ENCODE measurements around the gene LYVE1. TPM values are rescaled to one million over a fixed set of nuclear protein-coding genes. Genes with fewer than 3 reads are reported as not detected.

LYVE1 gene
- polyA plus RNA-seq, 1 of the 3 experiments (the other 2 are of a cell fraction) = not detected

DNA sequence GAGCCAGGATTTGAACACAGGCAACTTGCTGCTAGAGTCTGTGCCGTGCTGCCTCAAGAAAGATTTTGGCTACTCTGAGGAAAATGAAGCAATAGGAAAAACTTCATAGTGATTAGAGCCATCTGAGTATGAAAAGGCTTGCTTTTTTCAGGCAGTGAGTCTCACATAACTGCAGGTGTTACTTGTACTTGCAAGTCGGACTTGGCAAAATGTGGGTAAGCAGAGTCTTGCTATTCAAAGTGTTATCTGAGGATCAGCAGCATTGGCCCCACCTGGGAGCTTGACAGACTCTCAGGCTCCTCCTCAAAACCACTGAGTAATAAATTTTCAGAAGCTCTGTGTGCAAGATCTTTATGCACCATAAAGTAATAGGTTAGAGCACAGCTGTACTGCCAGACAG, 45.5 kb downstream of the LYVE1 start:
- H3K27ac ChIP-seq (ENCODE audit: low read depth in 2 of 2, low read length in 1 of 2) = no peak overlapping the region
- no peaks in the 10 kb centered on the region for H3K9me2 ChIP-seq
- CTCF ChIA-PET = interaction anchor here (1.0 to 1.3 kb wide), 3 partner anchors 18 to 212 kb away, joined by 3 to 5 read pairs (median 4); partner anchors contain the start of gene RNF141
- H3K4me1 ChIP-seq (ENCODE audit: control insufficient read depth in 1 of 2, insufficient read depth in 2 of 2, low read depth in 1 of 2, low read length in 1 of 2) = peaks cover 0 to 5% of the 10 kb centered on the region in 2 experiments; a peak in 1 of 4 replicates
- no peak overlapping the region for H3K4me2 ChIP-seq
- TF ChIP-seq NRF1 (IDR thresholded peaks at IDR 0.05; ENCODE audit: low read depth, low read length) (no peak), EP300 (IDR thresholded peaks at IDR 0.05; ENCODE audit: borderline replicate concordance in 1 of 2, low read depth in 1 of 2, low read length in 1 of 2) (no peak), NFIC (IDR thresholded peaks at IDR 0.05; ENCODE audit: borderline replicate concordance) (no peak), SIN3A (IDR thresholded peaks at IDR 0.05; ENCODE audit: borderline replicate concordance, low read depth, low read length) (no peak), TAF1 (IDR thresholded peaks at IDR 0.05; ENCODE audit: borderline replicate concordance, low read depth, low read length) (no peak), TEAD4 (IDR thresholded peaks at IDR 0.05; ENCODE audit: borderline replicate concordance, insufficient read depth) (no peak), SMC3 (IDR thresholded peaks at IDR 0.05; ENCODE audit: low read depth, low read length) (no peak), MXI1 (IDR thresholded peaks at IDR 0.05; ENCODE audit: low read depth, low read length) (no peak), RFX5 (IDR thresholded peaks at IDR 0.05; ENCODE audit: low read length) (no peak), REST (IDR thresholded peaks at IDR 0.05; ENCODE audit: low read depth, low read length) (no peak), USF1 (IDR thresholded peaks at IDR 0.05; ENCODE audit: borderline replicate concordance, low read depth) (no peak), FOSL2 (IDR thresholded peaks at IDR 0.05; ENCODE audit: borderline replicate concordance, low read depth) (no peak), RXRA (IDR thresholded peaks at IDR 0.05; ENCODE audit: borderline replicate concordance, low read depth) (no peak), GABPA (IDR thresholded peaks at IDR 0.05; ENCODE audit: low read depth) (no peak), MAX (IDR thresholded peaks at IDR 0.05; ENCODE audit: low read depth) (no peak)
- TF ChIP-seq, protein P1, sequence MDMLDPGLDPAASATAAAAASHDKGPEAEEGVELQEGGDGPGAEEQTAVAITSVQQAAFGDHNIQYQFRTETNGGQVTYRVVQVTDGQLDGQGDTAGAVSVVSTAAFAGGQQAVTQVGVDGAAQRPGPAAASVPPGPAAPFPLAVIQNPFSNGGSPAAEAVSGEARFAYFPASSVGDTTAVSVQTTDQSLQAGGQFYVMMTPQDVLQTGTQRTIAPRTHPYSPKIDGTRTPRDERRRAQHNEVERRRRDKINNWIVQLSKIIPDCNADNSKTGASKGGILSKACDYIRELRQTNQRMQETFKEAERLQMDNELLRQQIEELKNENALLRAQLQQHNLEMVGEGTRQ (IDR thresholded peaks at IDR 0.05; ENCODE audit: borderline replicate concordance, low read depth, low read length) = no peak
- TF ChIP-seq, protein P2, sequence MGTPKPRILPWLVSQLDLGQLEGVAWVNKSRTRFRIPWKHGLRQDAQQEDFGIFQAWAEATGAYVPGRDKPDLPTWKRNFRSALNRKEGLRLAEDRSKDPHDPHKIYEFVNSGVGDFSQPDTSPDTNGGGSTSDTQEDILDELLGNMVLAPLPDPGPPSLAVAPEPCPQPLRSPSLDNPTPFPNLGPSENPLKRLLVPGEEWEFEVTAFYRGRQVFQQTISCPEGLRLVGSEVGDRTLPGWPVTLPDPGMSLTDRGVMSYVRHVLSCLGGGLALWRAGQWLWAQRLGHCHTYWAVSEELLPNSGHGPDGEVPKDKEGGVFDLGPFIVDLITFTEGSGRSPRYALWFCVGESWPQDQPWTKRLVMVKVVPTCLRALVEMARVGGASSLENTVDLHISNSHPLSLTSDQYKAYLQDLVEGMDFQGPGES (IDR thresholded peaks at IDR 0.05; ENCODE audit: low read depth, low read length) = no peak
- H4K20me1 ChIP-seq (ENCODE audit: insufficient read depth) = no peaks in the 10 kb centered on the region
- no peaks in the 10 kb centered on the region for H3K79me2 ChIP-seq (ENCODE audit: insufficient read depth)
- DNase-seq = no peak
- no peaks in the 10 kb centered on the region for H3F3A ChIP-seq (replicated peaks; ENCODE audit: insufficient read depth)
- H3K27me3 ChIP-seq (ENCODE audit: insufficient read depth) = no peaks in the 10 kb centered on the region
- POLR2A ChIA-PET = no interaction called here
- H3K9me3 ChIP-seq = no peaks in the 10 kb centered on the region
- H3K4me3 ChIP-seq (ENCODE audit: low read depth in 2 of 2, low read length in 1 of 2) = no peak overlapping the region
- 100% methylated on average over 2 of the region's 2 CpGs for WGBS (ENCODE audit: low lambda C conversion rate)
- H2AFZ ChIP-seq (ENCODE audit: low read depth) = no peak overlapping the region
- H3K36me3 ChIP-seq (replicated peaks in 1 of 2; ENCODE audit: control insufficient read depth in 1 of 2, insufficient read depth in 2 of 2, low read length in 1 of 2) = peaks cover 54 to 81% of the 10 kb centered on the region in 2 experiments
- H3K9ac ChIP-seq = no peak overlapping the region
